T-helper 22 cell (primary cell): ENCODE data around the gene NLK.
"Not testable (repeated sequence)": the region's sequence is repeated elsewhere in the genome, so short reads cannot be mapped to it uniquely, and the experiment has no call there.

Experiments used
- DNase-seq: peaks from one replicate; pipeline ENCODE4 v3.0.0-alpha.2; 2020; ENCODE audit warnings: low read depth

NLK gene

DNA sequence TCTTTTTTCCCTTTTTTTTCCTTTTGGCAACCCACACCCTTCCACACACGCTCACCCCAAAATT is at the start of gene NLK:
Gene NLK (plus strand): TSS at position 21 of the 64 bp plus-strand sequence. CDS start 197 bp downstream, outside the sequence.
- no peak for DNase-seq

DNA sequence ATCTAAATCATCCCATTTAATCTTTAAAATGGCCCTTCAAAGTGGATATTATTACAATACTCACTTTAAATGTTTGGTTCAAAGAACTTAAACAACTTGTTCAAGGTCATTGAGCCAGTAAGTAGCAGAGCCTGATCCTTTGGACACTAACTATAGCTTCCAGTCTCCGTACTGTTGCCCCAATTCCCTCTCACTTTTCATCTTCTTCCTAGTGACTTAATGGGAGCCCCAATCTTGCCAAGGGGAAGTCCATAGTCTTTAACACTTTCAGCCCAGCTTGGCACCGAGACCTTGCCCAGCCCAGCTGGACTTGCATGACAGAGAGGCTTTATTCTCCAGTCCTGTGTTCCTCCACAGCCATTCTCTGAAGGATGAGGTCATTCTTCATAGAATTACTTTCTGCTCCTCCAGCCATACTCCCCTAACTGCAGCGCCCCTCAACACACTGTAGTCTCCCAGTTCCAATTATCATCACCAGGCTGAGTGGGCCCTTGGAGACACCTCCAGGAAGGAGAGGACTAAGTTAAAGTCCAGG is 49.2 kb upstream of the NLK start:
- DNase-seq: no peak

DNA sequence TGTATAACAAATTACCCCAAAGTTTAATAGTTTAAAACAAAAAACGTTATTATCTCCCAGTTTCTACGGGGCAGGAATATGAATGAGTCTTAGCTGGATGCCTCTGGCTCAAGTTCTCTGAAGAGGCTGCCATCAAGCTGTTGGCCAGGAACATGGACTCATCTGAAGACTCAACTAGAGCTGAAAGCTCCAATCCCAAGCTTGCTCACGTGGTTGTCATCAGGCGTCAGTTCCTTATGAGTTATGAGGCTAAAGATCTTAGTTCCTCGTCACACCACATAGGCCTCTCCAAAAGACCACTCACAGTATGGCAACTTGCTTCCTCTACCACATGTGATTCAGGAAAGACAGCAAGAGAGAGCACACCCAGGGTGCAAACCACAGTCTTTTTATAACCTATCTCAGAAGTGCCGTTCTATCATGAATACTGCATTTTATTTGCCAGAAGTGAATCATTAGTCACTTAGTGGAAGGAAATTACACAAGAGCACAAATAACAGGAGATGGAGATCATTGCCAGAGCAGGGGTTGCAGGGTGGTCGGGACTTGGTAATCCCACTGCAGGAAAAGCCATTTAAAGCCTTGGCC is 48.7 kb upstream of the NLK start:
- DNase-seq: no peak

DNA sequence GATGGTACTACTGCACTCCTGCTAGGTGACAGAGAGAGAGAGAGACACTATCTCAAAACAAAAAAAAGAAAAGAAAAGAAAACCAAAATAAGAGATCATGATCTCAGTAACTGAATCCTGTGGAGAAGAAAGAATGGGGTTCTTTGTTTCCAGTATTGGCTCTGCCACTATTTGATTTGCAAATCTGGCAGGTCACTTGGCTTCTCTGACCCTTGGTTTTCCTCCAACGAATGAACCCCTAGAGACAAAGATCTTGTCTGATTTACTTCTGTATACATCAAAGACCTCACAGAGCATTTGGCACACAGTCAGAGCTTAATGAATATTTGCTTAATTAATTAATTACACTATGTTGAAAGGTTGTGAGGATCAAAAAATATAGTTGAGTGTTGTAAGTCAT is 47.9 kb upstream of the NLK start:
- DNase-seq: no peak

DNA sequence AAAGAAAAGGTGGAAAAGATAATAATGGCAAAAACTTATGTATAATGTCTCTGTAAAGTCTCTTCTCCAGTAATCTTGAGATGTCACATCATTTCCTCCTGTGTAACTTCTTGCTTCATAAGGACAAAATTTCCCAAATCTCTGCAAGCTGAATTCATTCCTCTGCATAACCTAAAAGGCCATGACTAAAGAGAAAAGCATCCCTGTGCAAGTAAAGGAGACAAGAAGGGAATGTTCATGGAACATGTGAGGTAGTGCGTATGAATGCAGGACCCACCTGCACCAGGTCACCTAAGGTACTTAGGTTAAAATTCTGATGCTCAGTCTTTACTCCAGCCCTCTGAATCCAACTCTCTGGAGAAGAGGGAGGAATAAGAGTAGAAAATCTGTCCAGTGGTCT is 46.9 kb upstream of the NLK start:
- no peak for DNase-seq

DNA sequence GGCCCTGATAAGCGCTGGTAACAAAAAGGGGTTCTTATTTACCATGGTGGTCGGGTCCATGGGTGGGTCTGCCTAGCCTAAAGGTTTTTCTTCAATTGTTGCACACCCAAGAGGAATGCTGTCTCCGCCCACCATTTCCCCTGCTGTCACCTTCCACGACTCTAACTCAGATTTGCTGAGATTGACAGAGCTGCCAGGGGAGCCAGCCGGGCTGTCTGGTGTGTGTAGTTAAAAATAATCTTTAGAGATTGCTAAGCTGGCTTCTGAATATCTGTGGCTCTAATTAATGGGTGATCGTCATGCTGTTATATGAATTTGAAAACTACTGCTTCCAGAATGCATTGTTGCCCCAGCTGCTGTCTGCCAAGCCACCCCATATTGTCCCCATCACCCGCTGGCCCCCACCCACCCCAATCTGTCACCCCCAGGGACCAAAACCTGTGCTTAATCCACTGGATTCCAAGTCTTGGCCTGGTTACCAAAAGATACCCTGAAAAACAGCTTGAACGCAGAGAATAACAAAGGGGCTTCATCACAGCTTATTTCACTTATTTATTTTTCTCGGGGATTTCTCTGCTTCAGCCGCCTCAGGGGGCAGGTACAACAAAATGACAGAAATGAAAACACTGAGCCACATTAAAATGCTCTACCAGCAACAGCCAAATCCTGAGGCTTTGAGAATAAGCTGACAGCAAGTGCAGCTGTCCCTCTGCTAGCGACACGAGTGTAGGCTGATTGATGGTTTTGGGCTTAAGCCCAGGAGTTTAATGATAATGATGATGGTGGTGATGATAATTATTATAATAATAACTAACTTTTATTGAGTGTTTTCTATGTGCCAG is 46.1 kb upstream of the NLK start:
- no peak for DNase-seq

DNA sequence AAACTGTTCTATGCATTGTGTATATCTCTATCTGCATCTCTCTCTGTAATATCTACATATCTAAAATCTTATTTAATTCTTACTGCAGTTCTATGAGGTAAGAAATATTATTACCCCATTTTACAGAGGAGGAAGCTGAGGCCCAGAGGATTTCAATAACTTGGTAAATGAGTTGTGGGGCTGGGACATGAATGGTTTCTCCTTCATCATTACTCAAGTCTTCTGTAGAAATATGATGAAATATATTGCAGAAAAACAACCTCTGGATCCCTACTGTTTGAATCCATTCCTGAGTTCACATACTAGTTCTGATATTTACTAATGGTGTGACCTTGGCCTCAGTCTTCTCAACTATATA is 45.5 kb upstream of the NLK start:
- DNase-seq: no peak

GRCh38 chr17:27997522-27997921 is 45.0 kb upstream of the NLK start:
- DNase-seq: no peak

- no peak for DNase-seq
Measured at GRCh38 chr17:28001149-28001548, 41.3 kb upstream of the NLK start.

DNA sequence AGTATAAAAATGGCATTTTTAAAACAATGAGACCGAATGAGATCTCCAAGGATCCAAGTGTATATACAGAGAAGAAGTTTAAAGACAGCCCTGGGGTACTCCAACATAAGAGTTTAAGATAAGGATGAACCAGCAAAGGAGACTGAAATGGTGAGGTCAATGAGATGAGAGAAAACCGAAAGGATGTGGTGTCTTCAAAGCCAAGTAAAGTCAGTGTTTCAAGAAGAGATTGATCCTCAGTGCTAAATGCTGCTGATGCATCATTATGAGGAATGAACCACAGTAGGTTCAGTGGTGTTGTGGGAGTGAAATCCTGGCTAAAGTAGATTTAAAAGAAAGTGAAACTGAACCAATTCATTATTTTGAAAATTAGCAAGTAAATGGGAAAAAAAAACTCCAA is 38.1 kb upstream of the NLK start:
- no peak for DNase-seq

GRCh38 chr17:28007925-28008324 is 34.6 kb upstream of the NLK start:
- DNase-seq: not testable (repeated sequence)

DNA sequence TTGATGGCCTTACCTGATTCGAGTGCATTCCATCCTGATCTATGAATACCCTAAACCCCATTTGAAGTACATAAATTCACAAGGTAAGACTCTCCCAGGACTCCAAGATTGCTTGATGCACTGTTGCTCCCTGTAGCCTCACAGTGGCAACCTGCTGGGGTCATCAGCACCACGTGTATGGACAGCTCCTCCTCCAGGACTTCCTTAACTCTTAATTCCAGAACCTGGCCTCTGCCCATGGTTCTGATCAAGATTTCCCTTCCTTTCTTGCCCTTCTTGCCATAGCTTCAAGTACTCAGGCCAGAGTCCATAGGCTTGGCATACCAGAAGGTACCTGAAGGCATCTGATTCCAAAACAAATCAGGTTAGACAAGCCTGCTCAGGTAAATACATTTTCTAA is 34.0 kb upstream of the NLK start:
- no peak for DNase-seq

GRCh38 chr17:28010406-28010805 is 32.1 kb upstream of the NLK start:
- no peak for DNase-seq

DNA sequence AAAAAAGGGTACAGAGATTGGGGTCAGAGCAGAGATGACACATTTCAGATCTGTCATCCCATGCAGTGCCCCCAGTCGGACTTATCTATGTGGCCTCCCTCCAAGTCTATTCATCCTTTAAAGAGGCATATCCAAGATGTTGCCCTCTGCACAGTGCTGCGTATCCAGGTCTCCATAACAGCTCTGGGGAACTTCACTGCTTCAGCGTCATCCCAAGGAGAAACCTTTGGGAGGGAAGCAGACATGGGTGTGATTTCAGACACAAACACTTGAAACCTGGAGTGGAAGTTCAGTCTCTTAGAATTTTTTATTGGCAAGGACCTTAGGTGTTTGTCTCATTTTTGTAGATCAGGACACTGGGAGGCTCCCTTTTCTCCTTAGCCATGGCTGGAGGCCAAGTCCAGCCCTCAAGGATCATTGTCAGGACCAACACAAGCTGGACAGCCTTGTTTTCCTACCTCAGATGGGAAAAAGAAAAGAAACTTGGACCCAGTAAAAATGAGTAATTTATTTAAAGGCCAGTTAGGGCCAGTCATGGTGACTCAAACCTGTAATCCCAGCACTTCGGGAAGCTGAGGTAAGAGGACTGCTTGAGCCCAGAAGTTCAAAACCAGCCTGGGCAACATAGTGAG is 23.9 kb upstream of the NLK start:
- DNase-seq: no peak

GRCh38 chr17:28020515-28020914 is 22.0 kb upstream of the NLK start:
- DNase-seq: no peak

DNA sequence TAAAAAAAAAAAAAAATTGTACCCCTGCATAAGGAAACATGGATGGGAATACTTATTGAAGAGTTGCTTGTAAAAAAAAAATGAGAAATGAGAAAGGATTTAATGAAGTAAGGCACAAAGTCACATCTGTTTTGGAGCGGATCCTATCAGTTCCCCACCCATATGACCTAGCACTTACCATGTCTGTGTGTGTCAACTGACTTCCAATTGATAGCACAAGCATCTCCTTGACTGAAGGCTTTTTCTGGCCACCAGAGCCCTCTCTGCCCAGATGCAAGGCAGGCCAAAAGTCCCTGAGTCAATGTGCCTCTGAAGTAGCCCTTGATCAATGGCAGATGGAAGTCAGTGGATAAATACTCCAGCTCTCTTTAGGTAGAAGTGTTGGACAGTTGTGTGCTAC is 13.4 kb upstream of the NLK start:
- DNase-seq: no peak

- no peak for DNase-seq
Measured at GRCh38 chr17:28030386-28030785, 12.1 kb upstream of the NLK start.

DNA sequence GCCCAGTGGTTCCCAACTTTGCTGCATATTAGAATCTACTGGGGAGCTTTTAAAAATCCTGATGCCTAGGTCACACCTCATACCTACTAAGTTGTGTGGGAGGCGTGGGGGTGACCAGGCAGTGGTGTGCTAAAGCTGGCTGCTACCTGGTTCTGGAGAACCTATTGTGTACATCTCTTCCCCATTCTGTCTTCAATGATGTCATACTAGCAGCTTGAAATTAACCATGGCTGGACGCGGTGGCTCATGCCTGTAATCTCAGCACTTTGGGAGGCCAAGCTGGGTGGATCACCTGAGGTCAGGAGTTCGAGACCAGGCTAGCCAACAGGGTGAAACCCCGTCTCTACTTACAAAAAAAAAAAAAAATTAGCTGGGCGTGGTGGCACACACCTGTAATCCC is 11.3 kb upstream of the NLK start:
- DNase-seq: no peak

- DNase-seq: no peak
Measured at GRCh38 chr17:28033972-28034714, 8.3 kb upstream of the NLK start.

DNA sequence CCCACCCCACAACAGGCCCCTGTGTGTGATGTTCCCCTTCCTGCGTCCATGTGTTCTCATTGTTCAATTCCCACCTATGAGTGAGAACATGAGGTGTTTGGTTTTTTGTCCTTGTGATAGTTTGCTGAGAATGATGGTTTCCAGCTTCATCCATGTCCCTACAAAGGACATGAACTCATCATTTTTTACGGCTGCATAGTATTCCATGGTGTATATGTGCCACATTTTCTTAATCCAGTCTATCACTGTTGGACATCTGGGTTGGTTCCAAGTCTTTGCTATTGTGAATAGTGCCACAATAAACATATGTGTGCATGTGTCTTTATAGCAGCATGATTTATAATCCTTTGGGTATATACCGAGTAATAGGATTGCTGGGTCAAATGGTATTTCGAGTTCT is 7.0 kb upstream of the NLK start:
- not testable (repeated sequence) for DNase-seq

DNA sequence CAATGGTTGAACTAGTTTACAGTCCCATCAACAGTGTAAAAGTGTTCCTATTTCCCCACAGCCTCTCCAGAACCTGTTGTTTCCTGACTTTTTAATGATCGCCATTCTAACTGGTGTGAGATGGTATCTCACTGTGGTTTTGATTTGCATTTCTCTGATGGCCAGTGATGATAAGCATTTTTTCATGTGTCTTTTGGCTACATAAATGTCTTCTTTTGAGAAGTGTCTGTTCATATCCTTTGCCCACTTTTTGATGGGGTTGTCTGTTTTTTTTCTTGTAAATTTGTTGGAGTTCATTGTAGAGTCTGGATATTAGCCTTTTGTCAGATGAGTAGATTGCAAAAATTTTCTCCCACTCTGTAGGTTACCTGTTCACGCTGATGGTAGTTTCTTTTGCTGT is 6.6 kb upstream of the NLK start:
- DNase-seq: not testable (repeated sequence)

GRCh38 chr17:28038802-28039201 is 3.7 kb upstream of the NLK start:
- DNase-seq: no peak

- DNase-seq: no peak
Measured at GRCh38 chr17:28039251-28039650, 3.2 kb upstream of the NLK start.
